ENCODE data around the gene TIAM2. TPM values are rescaled to one million over a fixed set of nuclear protein-coding genes. Genes with fewer than 3 reads are reported as not detected.

TIAM2 gene
- total RNA-seq, 4 donors from 2014 or later: 8.6 to 17.0 (median 14.8) TPM

GRCh38 chr6:154974485-154975149, 20.5 kb upstream of the TIAM2 start:
- Histone ChIP-seq H3K4me1 (no peaks in the 10 kb centered on the region), H3K9me3 (no peaks in the 10 kb centered on the region), H3K27ac (replicated peaks in 1 of 4) (no peak overlapping the region), H3K27me3 (no peaks in the 10 kb centered on the region), H3K36me3 (no peaks in the 10 kb centered on the region), H3K4me3 (no peak overlapping the region)
- WGBS: 91% methylated on average over 11 of the region's 11 CpGs
- DNase-seq (ENCODE audit: extremely low spot score): no peak
- TF ChIP-seq POLR2A (IDR thresholded peaks at IDR 0.05; ENCODE audit: low read depth) (no peak), EP300 (IDR thresholded peaks at IDR 0.05) (no peak), POLR2AphosphoS5 (IDR thresholded peaks at IDR 0.05) (no peak)
- TF ChIP-seq, protein P1, sequence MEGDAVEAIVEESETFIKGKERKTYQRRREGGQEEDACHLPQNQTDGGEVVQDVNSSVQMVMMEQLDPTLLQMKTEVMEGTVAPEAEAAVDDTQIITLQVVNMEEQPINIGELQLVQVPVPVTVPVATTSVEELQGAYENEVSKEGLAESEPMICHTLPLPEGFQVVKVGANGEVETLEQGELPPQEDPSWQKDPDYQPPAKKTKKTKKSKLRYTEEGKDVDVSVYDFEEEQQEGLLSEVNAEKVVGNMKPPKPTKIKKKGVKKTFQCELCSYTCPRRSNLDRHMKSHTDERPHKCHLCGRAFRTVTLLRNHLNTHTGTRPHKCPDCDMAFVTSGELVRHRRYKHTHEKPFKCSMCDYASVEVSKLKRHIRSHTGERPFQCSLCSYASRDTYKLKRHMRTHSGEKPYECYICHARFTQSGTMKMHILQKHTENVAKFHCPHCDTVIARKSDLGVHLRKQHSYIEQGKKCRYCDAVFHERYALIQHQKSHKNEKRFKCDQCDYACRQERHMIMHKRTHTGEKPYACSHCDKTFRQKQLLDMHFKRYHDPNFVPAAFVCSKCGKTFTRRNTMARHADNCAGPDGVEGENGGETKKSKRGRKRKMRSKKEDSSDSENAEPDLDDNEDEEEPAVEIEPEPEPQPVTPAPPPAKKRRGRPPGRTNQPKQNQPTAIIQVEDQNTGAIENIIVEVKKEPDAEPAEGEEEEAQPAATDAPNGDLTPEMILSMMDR (IDR thresholded peaks at IDR 0.05): peak in 1 of 3 experiments; percentile 4
- intact Hi-C loops (cut with DNase I): no loop called here

DNA sequence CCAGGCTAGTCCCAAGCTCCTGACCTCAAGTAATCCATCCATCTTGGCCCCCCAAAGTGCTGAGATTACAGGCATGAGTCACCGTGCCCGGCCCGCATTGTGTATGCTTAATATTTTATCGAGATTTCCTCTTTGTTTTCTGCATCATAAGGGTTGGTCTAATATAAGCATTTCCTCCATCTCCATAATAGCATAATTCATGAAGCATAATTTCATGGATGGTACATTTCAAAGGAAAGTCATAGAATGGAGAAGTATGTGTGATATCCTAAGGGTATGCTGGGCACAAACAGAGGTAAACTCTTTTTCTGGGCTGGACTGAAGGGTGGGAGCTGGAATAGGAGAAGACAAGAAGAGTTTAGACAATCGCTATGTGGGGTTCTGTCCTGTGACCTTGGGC, 17.5 kb upstream of the TIAM2 start:
- Histone ChIP-seq H3K4me3 (no peak overlapping the region), H3K27me3 (no peaks in the 10 kb centered on the region), H3K27ac (replicated peaks in 1 of 4) (no peak overlapping the region), H3K36me3 (no peaks in the 10 kb centered on the region), H3K4me1 (no peaks in the 10 kb centered on the region), H3K9me3 (no peaks in the 10 kb centered on the region)
- DNase-seq (ENCODE audit: extremely low spot score): no peak
- intact Hi-C loops (cut with DNase I): no loop called here
- TF ChIP-seq POLR2A (IDR thresholded peaks at IDR 0.05; ENCODE audit: low read depth) (no peak), EP300 (IDR thresholded peaks at IDR 0.05) (no peak), POLR2AphosphoS5 (IDR thresholded peaks at IDR 0.05) (no peak)
- TF ChIP-seq, protein P1 (IDR thresholded peaks at IDR 0.05): no peak
- 100% methylated on average over 5 of the region's 5 CpGs for WGBS

DNA sequence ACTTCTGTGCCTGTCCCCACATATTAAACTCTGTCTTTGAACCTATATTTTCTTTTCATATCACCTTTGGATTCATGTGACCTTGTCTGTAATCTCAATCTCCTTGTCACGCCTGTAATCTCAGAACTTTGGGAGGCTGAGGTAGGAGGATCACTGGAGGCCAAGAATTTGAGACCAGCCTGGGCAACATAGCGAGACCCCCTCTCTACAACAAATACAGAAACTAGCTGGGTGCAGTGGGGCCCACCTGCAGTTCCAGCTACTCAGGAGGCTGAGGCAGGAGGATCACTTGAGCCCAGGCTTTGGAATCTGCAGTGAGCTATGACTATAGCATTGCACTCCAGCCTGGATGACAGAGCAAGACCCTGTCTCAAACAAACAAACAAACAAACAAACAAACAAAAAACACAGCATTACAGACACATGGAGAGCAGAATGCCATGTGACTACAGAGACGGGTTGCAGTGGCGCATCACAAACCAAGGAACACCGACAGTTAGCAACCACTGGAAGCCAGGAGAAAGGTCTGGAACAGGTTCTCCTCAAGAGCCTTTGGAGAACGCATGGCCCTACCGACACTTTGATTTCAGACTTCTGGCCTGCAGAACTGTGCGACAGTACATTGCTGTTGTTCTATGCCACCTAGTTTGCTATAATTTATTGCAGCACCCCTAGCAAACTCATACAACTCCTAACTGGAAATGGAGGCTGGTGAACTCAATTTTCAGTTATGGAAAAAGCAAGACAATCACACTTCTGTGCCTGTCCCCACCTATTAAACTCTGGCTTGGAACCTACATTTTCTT, 14.6 kb upstream of the TIAM2 start:
- TF ChIP-seq POLR2A (IDR thresholded peaks at IDR 0.05; ENCODE audit: low read depth) (no peak), EP300 (IDR thresholded peaks at IDR 0.05) (no peak), POLR2AphosphoS5 (IDR thresholded peaks at IDR 0.05) (no peak)
- TF ChIP-seq, protein P1 (IDR thresholded peaks at IDR 0.05): no peak
- DNase-seq (ENCODE audit: extremely low spot score): no peak
- Histone ChIP-seq H3K36me3 (no peaks in the 10 kb centered on the region), H3K27ac (replicated peaks in 1 of 4) (no peak overlapping the region), H3K4me1 (no peaks in the 10 kb centered on the region), H3K4me3 (no peak overlapping the region), H3K27me3 (no peaks in the 10 kb centered on the region), H3K9me3 (no peaks in the 10 kb centered on the region)
- WGBS: 97% methylated on average over 8 of the region's 8 CpGs
- intact Hi-C loops (cut with DNase I): no loop called here

GRCh38 chr6:154981079-154981870, 13.8 kb upstream of the TIAM2 start:
- TF ChIP-seq POLR2AphosphoS5 (IDR thresholded peaks at IDR 0.05): no peak
- TF ChIP-seq, protein P1 (IDR thresholded peaks at IDR 0.05): no peak
- TF ChIP-seq POLR2A (IDR thresholded peaks at IDR 0.05; ENCODE audit: low read depth): no peak
- TF ChIP-seq EP300 (IDR thresholded peaks at IDR 0.05): no peak
- Histone ChIP-seq H3K4me3 (no peak overlapping the region), H3K9me3 (no peaks in the 10 kb centered on the region), H3K4me1 (no peaks in the 10 kb centered on the region), H3K27ac (replicated peaks in 1 of 4) (no peak overlapping the region), H3K27me3 (no peaks in the 10 kb centered on the region), H3K36me3 (no peaks in the 10 kb centered on the region)
- DNase-seq (ENCODE audit: extremely low spot score): no peak
- intact Hi-C loops (cut with DNase I): no loop called here
- WGBS: 87% methylated on average over 12 of the region's 12 CpGs

All from esophagus muscularis mucosa (tissue), 4 donors.